GM18499 (cell line): Measurements from ENCODE around the gene LDB3.

Experiments used
- ATAC-seq: cut with Tn5 transposase; IDR thresholded peaks from one replicate; pipeline ENCODE4 v1.9.1; 2021; ENCODE audit warnings: moderate number of reproducible peaks; ENCODE audit not compliant: insufficient read depth, unreplicated experiment

LDB3 gene

DNA sequence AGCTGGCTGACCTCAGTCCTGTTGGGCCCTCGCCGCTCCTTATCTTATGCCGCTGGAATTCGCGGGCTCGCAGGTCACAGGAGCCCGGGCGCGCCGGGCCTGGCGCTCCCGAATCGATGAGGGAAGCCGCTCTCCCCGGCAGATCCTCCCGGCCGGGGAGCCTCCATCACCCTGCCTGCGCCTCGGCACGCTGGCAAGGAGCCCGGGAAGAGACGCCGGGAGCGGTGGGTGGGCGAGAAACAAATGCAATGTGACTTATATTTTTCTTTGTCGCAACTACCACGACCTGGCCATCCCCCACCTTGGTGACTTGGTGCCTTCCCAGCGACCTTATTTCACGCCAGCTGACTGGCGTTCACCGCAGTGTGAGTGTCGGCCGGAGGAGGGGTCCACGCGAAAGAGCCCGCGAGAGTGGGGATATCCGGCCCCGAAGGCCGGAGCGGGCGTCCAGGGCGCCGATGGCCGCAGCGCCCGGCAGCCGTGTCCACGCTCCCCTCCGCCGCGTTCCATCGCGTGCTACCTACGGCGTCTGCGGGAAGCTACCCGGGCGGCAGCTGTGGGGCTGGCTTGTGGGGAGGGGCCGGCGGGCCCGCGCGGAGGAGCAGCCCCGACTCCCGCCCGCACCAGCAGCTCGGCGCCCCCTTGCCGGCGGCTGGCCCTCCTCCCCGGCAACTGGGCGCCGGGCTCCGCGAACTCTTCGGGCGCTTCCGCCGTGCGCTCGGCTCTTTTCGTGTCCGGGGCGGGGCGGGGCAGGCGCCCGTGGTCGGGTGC lies 87.6 kb downstream of the LDB3 start:
- peak; percentile 38 for ATAC-seq

DNA sequence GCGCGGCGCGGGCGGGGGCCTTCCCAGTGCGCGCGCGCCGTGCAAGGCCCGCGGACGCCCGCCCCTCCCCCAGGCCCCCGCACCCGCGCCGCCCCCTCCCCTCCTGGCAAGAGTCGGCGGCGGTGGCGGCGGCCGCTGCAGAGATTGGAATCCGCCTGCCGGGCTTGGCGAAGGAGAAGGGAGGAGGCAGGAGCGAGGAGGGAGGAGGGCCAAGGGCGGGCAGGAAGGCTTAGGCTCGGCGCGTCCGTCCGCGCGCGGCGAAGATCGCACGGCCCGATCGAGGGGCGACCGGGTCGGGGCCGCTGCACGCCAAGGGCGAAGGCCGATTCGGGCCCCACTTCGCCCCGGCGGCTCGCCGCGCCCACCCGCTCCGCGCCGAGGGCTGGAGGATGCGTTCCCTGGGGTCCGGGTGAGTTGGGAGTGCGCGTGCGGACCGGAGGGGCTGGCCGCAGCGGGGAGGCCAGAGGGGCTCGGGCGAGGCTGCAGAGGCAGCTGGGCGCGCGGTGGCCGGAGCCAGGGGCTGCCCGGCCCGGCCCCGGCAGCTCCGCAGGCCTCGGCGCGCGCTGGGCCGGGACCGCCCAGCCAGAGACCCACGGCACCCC lies 88.3 kb downstream of the LDB3 start, which contains the start of gene BMPR1A:
Gene BMPR1A, plus strand, starts transcription at position 109 of the 602 bp plus-strand sequence. CDS start 119,400 bp downstream, outside the sequence.
- peak; percentile 17 for ATAC-seq

DNA sequence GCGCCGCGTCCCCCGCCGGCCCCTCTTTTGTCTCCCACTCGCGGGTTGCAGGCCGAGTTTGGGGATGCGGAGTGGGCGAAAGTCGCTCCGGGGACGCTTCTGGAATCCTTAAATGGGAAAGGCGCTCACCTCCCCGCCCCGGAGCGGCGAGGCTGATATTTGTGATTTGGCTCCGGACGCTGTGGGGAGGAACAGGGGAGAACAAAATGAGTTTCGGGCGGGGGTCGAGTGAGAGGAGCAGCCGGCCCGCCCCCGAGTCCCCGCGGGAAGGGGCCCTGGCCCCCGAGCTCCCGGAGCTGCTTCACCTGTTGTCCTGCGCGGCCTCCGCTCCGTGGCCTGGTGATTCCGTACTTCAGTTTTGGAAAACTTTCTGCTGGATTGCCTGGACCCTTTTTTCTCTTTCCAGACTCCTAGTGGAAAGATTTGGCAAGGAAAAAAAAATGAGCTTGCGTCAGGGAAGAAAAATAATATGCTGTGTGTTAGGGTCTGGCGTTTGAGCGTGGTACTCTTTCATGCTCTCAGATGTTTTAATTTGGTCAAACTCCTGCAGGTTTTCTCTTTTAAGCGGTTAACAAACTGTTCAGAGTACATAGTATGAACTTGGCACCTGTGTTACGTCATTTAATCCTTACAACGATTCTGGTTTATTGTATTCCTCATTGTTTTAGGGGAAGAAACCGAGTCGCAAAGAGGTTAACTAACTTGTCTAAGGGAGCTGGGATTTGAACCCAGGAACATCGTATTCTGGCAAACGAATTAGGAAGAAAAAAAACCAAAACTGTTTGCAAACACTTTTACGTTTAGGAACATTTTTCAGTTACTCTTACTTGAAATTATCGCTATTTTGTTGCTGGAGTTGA lies 89.0 kb downstream of the LDB3 start:
- no peak for ATAC-seq

DNA sequence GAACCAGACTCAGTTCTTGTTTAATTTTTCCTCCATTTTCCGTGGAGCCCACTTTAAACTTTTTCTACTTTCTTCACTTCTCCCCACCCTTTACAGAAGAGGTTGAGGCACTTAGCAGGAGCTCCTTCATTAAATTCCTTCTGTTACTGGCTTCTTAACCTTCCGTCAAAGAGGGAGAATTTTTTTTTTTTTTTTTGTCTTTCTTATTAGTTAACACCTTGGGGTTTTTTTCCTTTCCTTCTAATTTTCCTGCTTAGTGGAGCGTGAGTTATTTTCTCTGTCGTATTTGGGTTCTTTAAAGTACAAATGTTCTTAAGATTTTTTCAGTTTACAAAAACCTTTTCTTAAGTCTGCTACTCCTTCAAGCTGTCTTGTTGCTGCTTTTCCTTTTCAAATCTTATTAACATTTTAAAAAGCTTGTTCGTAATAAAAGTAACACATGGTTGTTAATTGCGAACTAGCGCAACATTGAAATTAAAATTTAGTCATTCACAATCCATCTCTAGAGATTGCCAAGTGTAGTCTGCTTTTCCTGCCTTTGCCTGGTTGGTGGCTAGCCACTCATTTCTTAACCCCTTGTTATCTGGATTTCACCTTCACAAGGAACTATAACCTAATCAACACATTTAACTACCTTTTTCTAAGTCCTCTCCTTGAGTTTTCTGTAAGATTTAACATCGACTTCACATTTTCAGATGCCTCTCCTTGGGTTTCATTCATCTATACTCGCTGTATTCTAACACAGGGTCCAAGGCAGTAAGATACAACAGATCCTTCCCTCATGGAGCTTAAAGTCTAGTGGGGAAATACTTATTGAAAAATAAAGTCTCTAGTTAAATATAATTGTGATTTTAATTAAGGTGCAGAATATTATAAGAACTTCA lies 90.1 kb downstream of the LDB3 start:
- no peak for ATAC-seq

DNA sequence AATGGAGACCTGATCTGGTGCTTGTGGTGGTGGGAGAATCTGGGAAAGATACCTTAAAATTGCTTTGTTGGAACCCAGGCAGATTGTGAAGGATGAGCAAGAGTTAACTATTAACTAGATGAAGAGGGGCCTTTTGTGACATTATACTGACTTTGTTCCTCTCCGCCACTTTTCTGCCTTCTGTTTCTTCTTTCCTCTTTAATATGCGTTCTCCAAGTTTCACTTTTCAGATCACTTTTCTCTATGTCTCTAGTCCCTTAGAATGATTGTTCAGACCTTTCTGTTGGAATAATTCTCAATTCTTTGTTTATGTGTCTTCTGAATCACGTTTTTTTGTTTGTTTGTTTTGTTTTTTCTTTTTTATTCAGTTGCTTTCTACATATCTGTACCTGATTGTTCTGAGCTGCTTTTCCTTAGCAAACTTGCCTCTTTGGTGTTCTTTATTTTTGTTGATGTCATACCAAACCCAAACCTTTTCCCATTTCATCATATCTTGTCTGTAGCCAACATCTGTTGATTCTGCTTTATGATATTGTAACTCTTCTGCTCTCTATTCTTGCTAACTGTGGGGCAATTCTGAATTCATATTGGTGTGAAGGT lies 90.9 kb downstream of the LDB3 start:
- ATAC-seq: no peak

DNA sequence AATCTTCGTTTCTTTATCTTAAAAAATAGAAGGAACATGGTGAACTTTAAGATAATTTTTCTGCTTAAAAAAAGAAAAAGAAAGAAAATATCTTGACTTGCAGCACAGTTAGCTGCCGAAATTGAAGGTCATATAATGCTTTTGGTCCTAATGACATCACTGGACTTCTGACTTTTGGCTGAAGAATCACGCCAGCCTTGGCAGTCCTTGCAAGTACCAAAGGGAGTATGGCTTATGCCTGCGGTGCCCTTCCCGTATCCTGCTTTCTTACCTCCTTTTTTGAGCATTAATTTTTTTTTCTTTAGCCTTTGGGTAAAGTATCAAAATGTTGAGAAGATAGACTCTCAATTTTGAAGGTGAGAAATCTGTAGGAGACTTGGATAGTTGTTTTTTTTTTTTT lies 95.1 kb downstream of the LDB3 start:
- no peak for ATAC-seq

DNA sequence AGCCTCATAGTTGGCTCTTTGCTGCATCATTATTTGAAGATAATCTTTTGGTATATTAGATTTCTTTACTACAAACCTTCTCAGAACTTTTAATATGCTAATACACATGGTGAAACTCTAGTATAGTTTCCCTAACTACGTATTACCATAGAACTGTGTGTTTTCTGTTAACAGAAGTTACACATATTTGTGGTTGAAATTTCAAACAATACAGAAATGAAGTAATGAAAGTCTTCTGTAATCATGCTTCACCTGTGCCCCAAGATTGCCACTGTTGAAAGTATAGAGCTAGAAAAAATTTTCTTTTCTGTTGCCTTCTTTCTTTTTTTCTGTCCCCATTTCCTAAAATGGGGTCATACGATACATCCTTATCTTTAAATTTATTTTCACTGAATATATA lies 97.2 kb downstream of the LDB3 start:
- no peak for ATAC-seq

DNA sequence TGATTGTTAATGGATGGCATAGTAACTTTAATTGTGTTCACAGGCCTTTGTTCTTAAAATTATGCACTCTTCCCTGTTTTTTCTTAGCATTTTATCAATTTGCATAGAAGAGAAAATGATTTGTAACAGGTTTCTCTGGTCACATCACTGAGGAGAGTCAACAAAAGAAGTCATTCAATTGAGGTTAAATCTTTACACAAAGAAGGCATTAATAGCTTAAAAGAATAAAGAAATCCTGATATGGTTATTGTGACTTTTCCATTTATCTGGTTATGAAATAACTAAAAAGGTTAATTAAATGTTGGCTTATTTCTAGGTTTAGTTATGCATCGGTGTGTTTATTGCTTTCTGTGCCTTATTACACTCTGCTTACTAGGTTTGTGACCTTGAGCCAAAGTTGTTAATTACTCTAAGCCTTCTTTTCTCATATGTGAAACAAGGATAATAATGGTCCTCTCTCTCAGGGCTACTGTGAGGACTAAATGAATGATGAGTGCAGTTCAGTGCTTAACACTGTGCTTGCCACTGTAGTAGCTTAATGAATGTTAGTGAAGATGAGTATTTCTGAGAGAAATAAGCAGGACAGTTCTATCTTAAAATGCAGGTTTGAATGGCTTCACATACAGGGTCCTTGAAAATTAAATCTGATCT lies 100.2 kb downstream of the LDB3 start:
- no peak for ATAC-seq

DNA sequence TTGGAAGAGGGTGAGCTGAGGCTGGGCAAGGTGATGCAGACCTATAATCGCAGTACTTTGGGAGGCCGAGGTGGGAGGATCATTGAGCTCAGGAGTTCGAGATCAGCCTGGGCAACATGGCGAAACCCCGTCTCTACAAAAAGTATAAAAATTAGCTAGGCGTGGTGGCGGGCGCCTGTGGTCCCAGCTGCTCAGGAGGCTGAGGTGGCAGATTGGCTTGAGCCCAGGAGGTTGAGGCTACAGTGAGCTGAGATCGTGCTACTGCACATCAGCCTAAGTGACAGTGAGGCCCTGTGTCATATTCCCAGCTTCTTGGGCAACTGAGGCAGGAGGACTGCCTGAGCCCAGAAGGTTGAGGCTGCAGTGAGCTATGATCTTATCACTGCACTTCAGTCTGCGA lies 101.7 kb downstream of the LDB3 start:
- no peak for ATAC-seq

DNA sequence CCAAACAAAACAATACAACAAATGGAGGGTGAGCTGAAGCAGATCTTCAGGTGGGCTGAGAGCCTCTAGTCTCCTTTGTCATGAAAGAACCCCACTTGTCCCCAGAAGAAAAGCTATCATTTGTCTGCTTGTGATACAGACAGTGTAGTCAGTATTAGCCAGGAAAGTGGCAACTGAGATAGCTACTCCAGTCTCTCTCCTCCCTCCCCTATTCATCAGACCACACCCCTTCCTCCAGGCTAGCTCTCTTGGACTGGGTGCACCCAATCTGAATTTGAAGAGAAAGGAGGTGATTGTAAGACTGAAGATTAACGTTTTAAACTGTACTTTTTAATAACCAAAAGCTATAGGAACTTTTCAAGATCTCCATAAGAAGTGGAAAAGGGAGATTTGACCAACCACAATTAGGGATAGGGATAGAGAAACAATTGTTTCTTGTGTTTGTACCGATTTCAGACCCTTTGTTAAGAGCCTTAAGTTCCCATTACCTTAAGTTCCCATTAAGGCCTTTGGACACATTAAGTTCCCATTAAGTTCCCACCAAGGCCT lies 102.2 kb downstream of the LDB3 start:
- no peak for ATAC-seq

DNA sequence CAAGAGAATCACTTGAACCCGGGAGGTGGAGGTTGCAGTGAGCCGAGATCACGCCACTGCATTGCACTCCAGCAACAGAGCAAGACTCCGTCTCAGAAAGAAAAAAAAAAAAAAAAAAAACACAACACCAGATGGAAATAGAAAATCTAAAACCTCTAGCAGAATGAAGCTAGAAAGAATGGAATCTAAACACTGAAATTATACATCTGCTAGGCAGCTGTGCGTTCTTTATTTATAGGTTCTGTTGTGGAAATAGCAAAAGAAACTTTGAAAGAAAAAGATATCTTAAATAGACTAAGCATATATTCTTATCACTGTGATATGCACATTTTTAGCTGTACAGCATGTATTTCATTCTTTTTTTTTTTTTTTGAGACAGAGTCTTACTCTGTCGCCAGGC lies 105.2 kb downstream of the LDB3 start:
- no peak for ATAC-seq

DNA sequence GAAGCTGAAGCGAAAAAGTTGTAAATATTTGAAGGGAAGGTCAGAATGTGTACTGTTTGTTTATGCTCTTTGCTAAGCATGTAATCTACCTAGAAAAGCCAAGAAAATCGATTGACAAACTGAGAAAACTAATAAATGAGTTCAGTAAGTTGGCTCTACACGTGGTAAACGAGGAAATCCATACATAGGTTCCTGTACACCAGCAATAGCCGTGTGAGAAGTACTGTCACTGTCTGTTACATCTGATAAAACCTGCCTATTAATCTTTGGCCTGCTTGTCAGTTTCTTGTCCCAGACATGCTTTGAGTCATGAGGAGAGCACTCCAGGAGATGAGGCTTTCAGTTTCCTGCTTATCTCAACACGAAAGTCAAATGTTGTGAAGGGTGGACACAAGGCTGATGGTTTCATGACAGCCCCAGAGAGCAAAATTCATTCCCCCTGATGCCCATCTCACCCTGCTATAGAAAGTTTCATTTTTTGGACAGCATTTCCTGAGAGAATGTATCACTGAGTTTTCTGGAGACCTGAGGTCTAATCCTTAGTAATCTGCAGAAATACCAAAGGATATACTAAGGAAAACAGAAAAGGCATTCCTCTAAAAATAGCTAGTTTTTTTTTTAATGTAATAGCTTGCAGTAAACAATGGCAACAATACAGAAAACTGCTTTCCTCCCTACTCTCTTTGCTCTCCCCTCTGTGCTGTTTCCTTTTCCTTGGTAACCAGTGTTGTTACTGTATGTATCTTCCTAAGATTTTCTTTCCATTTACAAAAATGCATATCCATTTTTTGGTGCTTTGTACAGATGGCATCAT lies 107.0 kb downstream of the LDB3 start:
- ATAC-seq: peak; percentile 69

DNA sequence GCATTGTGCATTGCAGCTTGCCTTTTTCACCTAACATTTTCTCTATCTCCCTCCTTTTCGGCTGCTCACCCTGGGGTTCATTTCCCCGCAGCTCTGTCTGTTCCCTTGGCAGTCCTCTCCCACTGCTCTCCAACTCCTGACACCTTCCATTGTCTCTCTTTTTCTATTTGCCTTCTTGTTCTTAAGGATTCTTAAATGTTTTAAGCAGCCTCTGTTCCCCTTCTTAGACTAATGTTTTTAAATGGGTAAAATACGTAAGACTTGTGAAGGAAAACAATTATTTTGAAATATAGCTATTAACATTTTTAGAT lies 107.5 kb downstream of the LDB3 start:
- no peak for ATAC-seq

DNA sequence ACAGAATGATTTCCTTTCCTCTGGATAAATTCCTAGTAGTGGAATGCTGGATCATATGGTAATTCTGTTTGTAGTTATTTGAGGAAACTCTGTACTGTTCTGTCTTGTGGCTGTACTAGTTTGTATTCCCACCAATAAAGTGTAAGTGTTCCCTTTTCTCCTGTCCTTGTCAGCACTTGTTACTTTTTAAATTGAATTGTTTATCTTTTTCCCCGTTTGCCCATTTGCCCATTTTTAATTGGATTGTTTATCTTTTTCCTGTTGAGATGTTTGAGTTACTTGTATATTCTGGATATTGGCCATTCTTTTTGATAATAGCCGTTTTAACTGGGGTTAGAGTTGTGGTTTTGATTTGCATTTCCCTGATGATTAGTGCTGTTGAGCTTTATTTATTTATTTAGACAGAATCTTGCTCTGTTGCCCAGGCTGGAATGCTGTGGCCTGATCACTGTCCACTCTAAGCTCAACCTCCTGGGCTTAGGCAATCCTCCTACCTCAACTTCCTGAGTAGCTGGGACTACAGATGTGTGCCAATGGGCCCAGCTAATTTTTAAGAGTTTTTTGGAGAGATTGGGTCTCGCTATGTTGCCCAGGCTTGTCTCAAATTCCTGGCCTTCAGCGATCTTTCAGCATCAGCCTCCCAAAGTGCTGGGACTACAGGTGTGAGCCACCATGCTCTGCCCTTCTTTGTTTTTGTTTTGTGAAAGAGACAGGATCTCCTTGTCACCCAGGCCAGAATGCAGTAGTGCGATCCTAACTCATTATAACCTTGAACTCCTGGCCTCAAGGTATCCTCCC lies 111.1 kb downstream of the LDB3 start:
- ATAC-seq: no peak

DNA sequence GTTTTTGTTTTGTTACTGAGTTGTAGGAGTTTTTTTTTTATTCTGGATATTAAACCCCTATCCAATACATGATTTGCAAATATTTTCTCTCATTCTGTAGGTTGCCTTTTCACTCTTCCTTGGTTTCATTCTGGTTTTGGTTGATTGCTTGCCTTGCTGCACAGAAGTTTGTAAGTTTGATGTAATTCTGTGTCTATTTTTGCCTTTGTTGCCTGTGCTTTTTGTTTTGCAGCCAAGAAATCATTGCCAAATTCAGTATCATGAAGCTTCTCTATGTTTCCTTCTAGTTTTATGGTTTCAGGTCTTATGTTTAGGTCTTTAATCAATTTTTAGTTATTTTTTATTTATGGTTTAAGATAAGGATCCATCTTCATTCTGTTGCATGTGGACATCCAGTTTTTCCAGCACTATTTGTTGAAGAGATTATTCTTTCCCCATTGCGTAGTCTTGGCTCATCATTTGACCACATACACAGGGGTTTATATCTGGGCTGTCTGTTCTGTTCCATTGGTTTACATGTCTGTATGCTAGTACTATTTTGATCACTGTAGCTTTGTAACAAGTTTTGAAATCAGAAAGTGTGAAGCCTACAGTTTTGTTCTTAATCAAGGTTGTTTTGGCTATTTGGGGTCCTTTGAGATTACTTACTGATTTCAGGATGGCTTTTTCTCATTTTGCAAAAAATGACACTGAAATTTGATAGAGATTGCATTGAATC lies 114.5 kb downstream of the LDB3 start:
- ATAC-seq: peak; percentile 82

DNA sequence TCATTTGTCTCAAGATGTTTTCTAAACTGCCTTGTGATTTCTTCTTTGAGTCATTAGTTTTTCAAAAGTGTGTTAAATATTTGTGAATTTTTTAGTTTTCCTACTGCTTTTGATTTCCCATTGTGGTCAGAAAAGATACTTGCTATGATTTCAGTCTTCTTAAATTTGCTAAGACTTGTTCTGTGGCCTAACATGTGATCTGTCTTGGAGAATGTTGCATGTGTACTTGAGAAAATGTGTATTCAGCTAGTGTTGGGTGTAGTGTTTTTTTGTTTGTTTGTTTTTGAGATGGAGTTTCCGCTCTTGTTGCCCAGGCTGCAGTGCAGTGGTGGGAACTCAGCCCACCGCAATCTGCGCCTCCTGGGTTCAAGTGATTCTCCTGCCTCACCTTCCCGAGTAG lies 116.7 kb downstream of the LDB3 start:
- ATAC-seq: no peak
